Endodermal cell (in vitro differentiated cells): ENCODE data around the gene B3GNT2. TPM values are rescaled to one million over a fixed set of nuclear protein-coding genes. Genes with fewer than 3 reads are reported as not detected.

Source experiments
- DNase-seq: peaks from one replicate; pipeline ENCODE4 v3.0.0-alpha.2; 2017
- H3K27ac ChIP-seq: 2 replicates; pipeline ENCODE4 v1.5.1; 2013; ENCODE audit warnings: mild to moderate bottlenecking, low read depth, low read length, moderate library complexity
- H3K27me3 ChIP-seq: 2 replicates; pipeline ENCODE4 v1.6.1; 2013; ENCODE audit warnings: mild to moderate bottlenecking, low read length, moderate library complexity; ENCODE audit not compliant: insufficient read depth, control insufficient read depth, poor library complexity, severe bottlenecking
- H3K36me3 ChIP-seq: 2 replicates; pipeline ENCODE4 v1.7.0; 2013; ENCODE audit warnings: mild to moderate bottlenecking, low read length, moderate library complexity; ENCODE audit not compliant: control insufficient read depth, insufficient read depth
- H3K4me1 ChIP-seq: one replicate; pipeline ENCODE4 v1.7.0; 2013; ENCODE audit warnings: low read length; ENCODE audit not compliant: control insufficient read depth, insufficient read depth
- H3K4me3 ChIP-seq: 2 replicates; pipeline ENCODE4 v1.5.1; 2013; ENCODE audit warnings: mild to moderate bottlenecking, low read length, moderate library complexity
- H3K9ac ChIP-seq: 2 replicates; pipeline ENCODE4 v1.6.1; 2013; ENCODE audit warnings: mild to moderate bottlenecking, low read length, moderate library complexity; ENCODE audit not compliant: poor library complexity, severe bottlenecking; ENCODE audit errors: extremely low read depth
- H3K9me3 ChIP-seq: 2 replicates; pipeline ENCODE4 v1.6.1; 2013; ENCODE audit warnings: mild to moderate bottlenecking, low read length, moderate library complexity; ENCODE audit not compliant: control insufficient read depth
- H3K27ac Mint-ChIP-seq: 2 replicates; pipeline ENCODE4 v1.8.0; 2020; ENCODE audit warnings: mixed read lengths
- H3K27me3 Mint-ChIP-seq: 2 replicates; pipeline ENCODE4 v1.8.0; 2021; ENCODE audit warnings: mild to moderate bottlenecking, mixed read lengths; ENCODE audit not compliant: insufficient read depth
- H3K36me3 Mint-ChIP-seq: 2 replicates; pipeline ENCODE4 v1.8.0; 2020; ENCODE audit warnings: low read depth, mixed read lengths
- H3K4me1 Mint-ChIP-seq: 2 replicates; pipeline ENCODE4 v1.8.0; 2020; ENCODE audit warnings: mixed read lengths
- H3K4me3 Mint-ChIP-seq: 2 replicates; pipeline ENCODE4 v1.8.0; 2020; ENCODE audit warnings: mild to moderate bottlenecking, moderate library complexity, mixed read lengths
- H3K9me3 Mint-ChIP-seq: 2 replicates; pipeline ENCODE4 v1.8.0; 2020; ENCODE audit warnings: mild to moderate bottlenecking, mixed read lengths
- CTCF ChIP-seq: fragments of 200-600 bp; sonication (generic); conservative IDR thresholded peaks from 2 replicates; pipeline ENCODE4 v1.5.0; 2021; ENCODE audit warnings: antibody characterized with exemption, mild to moderate bottlenecking
- WGBS, 2 experiments: methylation state at CpG; one replicate each; pipeline versions ENCODE4 v1.1.5 to v1.1.7; 2013; ENCODE audit warnings: missing lambda C conversion rate in 2 of 2, mixed read lengths in 1 of 2; ENCODE audit not compliant: insufficient coverage in 1 of 2, insufficient read length in 1 of 2; 5-methylcytosine and 5-hydroxymethylcytosine counted together
- total RNA-seq, 2 donors: library from RNA; stranded (reverse); fragmentation: NEBNext Ultra II Directional in 1 of 2; extraction: Animal tissue kit (Norgen Biotek cat#: 25700) in 1 of 2; gene quantifications; 2 replicates in 1 of 2; 3 replicates in 1 of 2; pipeline ENCODE4 v1.2.1, GENCODE V29; 2021

Gene B3GNT2
- total RNA-seq, 2 donors from 2014 or later, result 38.7 to 59.2 TPM

GRCh38 chr2:62219407-62220159 lies 23.7 kb downstream of the B3GNT2 start:
- 79 to 90% methylated on average over 4 of the region's 4 CpGs for WGBS, 2 experiments
- Mint-ChIP-seq H3K4me1 (peaks cover 36% of the 10 kb centered on the region), H3K9me3 (peaks cover 7% of the 10 kb centered on the region)

GRCh38 chr2:62221141-62221540 lies 25.2 kb downstream of the B3GNT2 start:
- WGBS, 2 experiments, result 85% methylated on average over 1 of the region's 1 CpG; no CpG with 5 or more reads in 1 of the 2 experiments
- no peaks in the 10 kb centered on the region for H3K27me3 Mint-ChIP-seq

More at GRCh38 chr2:62219407-62220159, 23.7 kb downstream of the B3GNT2 start:
- Histone ChIP-seq H3K4me3 (peak overlapping the region; percentile 50), H3K27ac (no peak overlapping the region), H3K36me3 (peaks cover 63% of the 10 kb centered on the region), H3K27me3 (no peaks in the 10 kb centered on the region), H3K9me3 (peaks cover 11% of the 10 kb centered on the region), H3K9ac (no peak overlapping the region), H3K4me1 (peaks cover 18% of the 10 kb centered on the region)
- H3K27ac Mint-ChIP-seq, result peak overlapping the region; percentile 64
- H3K4me3 Mint-ChIP-seq, result no peak overlapping the region
- no peak for TF ChIP-seq CTCF
- DNase-seq, result no peak
- no peaks in the 10 kb centered on the region for H3K27me3 Mint-ChIP-seq
- peaks cover 47% of the 10 kb centered on the region for H3K36me3 Mint-ChIP-seq

GRCh38 chr2:62222171-62222570 lies 26.3 kb downstream of the B3GNT2 start:
- no peaks in the 10 kb centered on the region for H3K27me3 Mint-ChIP-seq
- DNase-seq, result no peak
- Histone ChIP-seq H3K9me3 (peaks cover 11% of the 10 kb centered on the region), H3K27me3 (no peaks in the 10 kb centered on the region), H3K9ac (no peak overlapping the region), H3K4me3 (no peak overlapping the region), H3K4me1 (peaks cover 8% of the 10 kb centered on the region), H3K36me3 (peaks cover 77% of the 10 kb centered on the region), H3K27ac (no peak overlapping the region)
- no peak overlapping the region for H3K27ac Mint-ChIP-seq
- peaks cover 67% of the 10 kb centered on the region for H3K36me3 Mint-ChIP-seq
- H3K9me3 Mint-ChIP-seq, result peaks cover 7% of the 10 kb centered on the region
- WGBS, 2 experiments, result 94 to 96% methylated on average over 12 of the region's 12 CpGs
- H3K4me1 Mint-ChIP-seq, result peaks cover 24% of the 10 kb centered on the region
- H3K4me3 Mint-ChIP-seq, result no peak overlapping the region
- TF ChIP-seq CTCF, result no peak

More at GRCh38 chr2:62221141-62221540, 25.2 kb downstream of the B3GNT2 start:
- Histone ChIP-seq H3K4me1 (peaks cover 8% of the 10 kb centered on the region), H3K9ac (no peak overlapping the region), H3K27ac (no peak overlapping the region), H3K9me3 (peaks cover 11% of the 10 kb centered on the region), H3K27me3 (no peaks in the 10 kb centered on the region), H3K4me3 (no peak overlapping the region), H3K36me3 (peaks cover 69% of the 10 kb centered on the region)
- Mint-ChIP-seq H3K36me3 (peaks cover 62% of the 10 kb centered on the region), H3K27ac (no peak overlapping the region), H3K9me3 (peaks cover 7% of the 10 kb centered on the region), H3K4me3 (no peak overlapping the region), H3K4me1 (peaks cover 29% of the 10 kb centered on the region)
- DNase-seq, result no peak
- no peak for TF ChIP-seq CTCF
